Activated T-helper 2 cell treated with anti-CD3 and anti-CD28 coated beads, Interferon-gamma antibody, Interleukin-2, Interleukin-4, amounts not matched to agents 10 μg/mL and 5 μg/mL and 100 μg/mL, durations not matched to agents 14 hours and 24 hours and 36 hours (primary cell): ENCODE data around the gene DOCK4. TPM values are rescaled to one million over a fixed set of nuclear protein-coding genes. Genes with fewer than 3 reads are reported as not detected.

ENCODE experiments used
- DNase-seq: peaks from one replicate; pipeline ENCODE4 v3.0.0; 2021; ENCODE audit warnings: low spot score
- H3K27ac Mint-ChIP-seq: one replicate; pipeline ENCODE4 v1.8.0; 2021; ENCODE audit warnings: mixed read lengths
- H3K27me3 Mint-ChIP-seq: one replicate; pipeline ENCODE4 v1.8.0; 2021; ENCODE audit warnings: low read depth, mixed read lengths
- H3K36me3 Mint-ChIP-seq: one replicate; pipeline ENCODE4 v1.8.0; 2021; ENCODE audit warnings: low read depth, mixed read lengths
- H3K4me1 Mint-ChIP-seq: one replicate; pipeline ENCODE4 v1.8.0; 2021; ENCODE audit warnings: low read depth, mixed read lengths
- H3K4me3 Mint-ChIP-seq: one replicate; pipeline ENCODE4 v1.8.0; 2021; ENCODE audit warnings: low read depth, mild to moderate bottlenecking, moderate library complexity, mixed read lengths
- H3K9me3 Mint-ChIP-seq: one replicate; pipeline ENCODE4 v1.8.0; 2021; ENCODE audit warnings: mixed read lengths
- intact Hi-C: fragments of 100-400 bp; cut with micrococcal nuclease; formaldehyde crosslinking; loops from one replicate; pipeline ENCODE4 v1.15.1; 2023
- total RNA-seq: library from RNA; stranded (reverse); gene quantifications from 2 replicates; pipeline ENCODE4 v1.2.3, GENCODE V29; 2022

Gene DOCK4
- total RNA-seq, 1 donor from 2014 or later: 0.41 TPM

- no peaks in the 10 kb centered on the region for H3K27me3 Mint-ChIP-seq
- H3K4me3 Mint-ChIP-seq: no peak overlapping the region
- H3K27ac Mint-ChIP-seq: no peak overlapping the region
- no peak for DNase-seq
- no peaks in the 10 kb centered on the region for H3K4me1 Mint-ChIP-seq
- intact Hi-C loops: no loop called here
- H3K9me3 Mint-ChIP-seq: no peaks in the 10 kb centered on the region
- no peaks in the 10 kb centered on the region for H3K36me3 Mint-ChIP-seq
Measured at GRCh38 chr7:112042631-112043030, 163.6 kb downstream of the DOCK4 start.

GRCh38 chr7:112038353-112038752 lies 167.8 kb downstream of the DOCK4 start:
- Mint-ChIP-seq H3K4me3 (no peak overlapping the region), H3K36me3 (no peaks in the 10 kb centered on the region), H3K27ac (no peak overlapping the region), H3K9me3 (no peaks in the 10 kb centered on the region), H3K4me1 (no peaks in the 10 kb centered on the region), H3K27me3 (no peaks in the 10 kb centered on the region)
- intact Hi-C loops: no loop called here
- no peak for DNase-seq

- Mint-ChIP-seq H3K4me3 (no peak overlapping the region), H3K4me1 (no peaks in the 10 kb centered on the region), H3K27me3 (no peaks in the 10 kb centered on the region), H3K9me3 (no peaks in the 10 kb centered on the region), H3K36me3 (no peaks in the 10 kb centered on the region), H3K27ac (no peak overlapping the region)
- no peak for DNase-seq
- intact Hi-C loops: no loop called here
Measured at GRCh38 chr7:112036071-112036470, 170.1 kb downstream of the DOCK4 start.

- Mint-ChIP-seq H3K27me3 (no peaks in the 10 kb centered on the region), H3K27ac (no peak overlapping the region), H3K4me1 (no peaks in the 10 kb centered on the region)
Measured at GRCh38 chr7:112031689-112032088, 174.5 kb downstream of the DOCK4 start.

GRCh38 chr7:112025556-112025955 lies 180.6 kb downstream of the DOCK4 start:
- Mint-ChIP-seq H3K36me3 (no peaks in the 10 kb centered on the region), H3K27ac (no peak overlapping the region), H3K4me1 (no peaks in the 10 kb centered on the region), H3K9me3 (no peaks in the 10 kb centered on the region), H3K27me3 (no peaks in the 10 kb centered on the region), H3K4me3 (no peak overlapping the region)
- DNase-seq: no peak
- intact Hi-C loops: no loop called here

More at GRCh38 chr7:112031689-112032088, 174.5 kb downstream of the DOCK4 start:
- no peak overlapping the region for H3K4me3 Mint-ChIP-seq
- H3K9me3 Mint-ChIP-seq: no peaks in the 10 kb centered on the region
- no peak for DNase-seq
- intact Hi-C loops: no loop called here
- no peaks in the 10 kb centered on the region for H3K36me3 Mint-ChIP-seq

- no peak for DNase-seq
- H3K27ac Mint-ChIP-seq: no peak overlapping the region
- intact Hi-C loops: no loop called here
- H3K4me1 Mint-ChIP-seq: no peaks in the 10 kb centered on the region
- no peak overlapping the region for H3K4me3 Mint-ChIP-seq
- no peaks in the 10 kb centered on the region for H3K36me3 Mint-ChIP-seq
- no peaks in the 10 kb centered on the region for H3K9me3 Mint-ChIP-seq
- no peaks in the 10 kb centered on the region for H3K27me3 Mint-ChIP-seq
Measured at GRCh38 chr7:112023786-112024185, 182.4 kb downstream of the DOCK4 start.

- DNase-seq: no peak
- no peaks in the 10 kb centered on the region for H3K4me1 Mint-ChIP-seq
- no peak overlapping the region for H3K4me3 Mint-ChIP-seq
- no peak overlapping the region for H3K27ac Mint-ChIP-seq
- no peaks in the 10 kb centered on the region for H3K9me3 Mint-ChIP-seq
- intact Hi-C loops: no loop called here
- H3K27me3 Mint-ChIP-seq: no peaks in the 10 kb centered on the region
- no peaks in the 10 kb centered on the region for H3K36me3 Mint-ChIP-seq
Measured at GRCh38 chr7:112023282-112023681, 182.9 kb downstream of the DOCK4 start.

GRCh38 chr7:112022128-112022527 lies 184.1 kb downstream of the DOCK4 start:
- Mint-ChIP-seq H3K4me1 (no peaks in the 10 kb centered on the region), H3K4me3 (no peak overlapping the region), H3K36me3 (no peaks in the 10 kb centered on the region), H3K27ac (no peak overlapping the region), H3K9me3 (no peaks in the 10 kb centered on the region), H3K27me3 (no peaks in the 10 kb centered on the region)
- DNase-seq: no peak
- intact Hi-C loops: no loop called here

- DNase-seq: no peak
- Mint-ChIP-seq H3K4me3 (no peak overlapping the region), H3K27me3 (no peaks in the 10 kb centered on the region), H3K9me3 (no peaks in the 10 kb centered on the region), H3K36me3 (no peaks in the 10 kb centered on the region), H3K4me1 (no peaks in the 10 kb centered on the region), H3K27ac (no peak overlapping the region)
- intact Hi-C loops: no loop called here
Measured at GRCh38 chr7:112021379-112022044, 184.7 kb downstream of the DOCK4 start.

- no peaks in the 10 kb centered on the region for H3K9me3 Mint-ChIP-seq
- no peaks in the 10 kb centered on the region for H3K36me3 Mint-ChIP-seq
- DNase-seq: no peak
- no peaks in the 10 kb centered on the region for H3K27me3 Mint-ChIP-seq
- no peak overlapping the region for H3K27ac Mint-ChIP-seq
- H3K4me1 Mint-ChIP-seq: no peaks in the 10 kb centered on the region
- intact Hi-C loops: no loop called here
- no peak overlapping the region for H3K4me3 Mint-ChIP-seq
Measured at GRCh38 chr7:112020800-112021199, 185.4 kb downstream of the DOCK4 start.

- intact Hi-C loops: no loop called here
- DNase-seq: no peak
- no peak overlapping the region for H3K4me3 Mint-ChIP-seq
- no peaks in the 10 kb centered on the region for H3K36me3 Mint-ChIP-seq
- no peak overlapping the region for H3K27ac Mint-ChIP-seq
- H3K4me1 Mint-ChIP-seq: no peaks in the 10 kb centered on the region
- H3K9me3 Mint-ChIP-seq: no peaks in the 10 kb centered on the region
- H3K27me3 Mint-ChIP-seq: no peaks in the 10 kb centered on the region
Measured at GRCh38 chr7:112019932-112020331, 186.3 kb downstream of the DOCK4 start.

- Mint-ChIP-seq H3K4me3 (no peak overlapping the region), H3K36me3 (no peaks in the 10 kb centered on the region), H3K4me1 (no peaks in the 10 kb centered on the region), H3K27ac (no peak overlapping the region), H3K9me3 (no peaks in the 10 kb centered on the region), H3K27me3 (no peaks in the 10 kb centered on the region)
- intact Hi-C loops: no loop called here
- DNase-seq: no peak
Measured at GRCh38 chr7:112018305-112019030, 187.7 kb downstream of the DOCK4 start.

GRCh38 chr7:112015146-112015545 lies 191.1 kb downstream of the DOCK4 start:
- no peaks in the 10 kb centered on the region for H3K9me3 Mint-ChIP-seq
- no peaks in the 10 kb centered on the region for H3K4me1 Mint-ChIP-seq
- intact Hi-C loops: no loop called here
- no peaks in the 10 kb centered on the region for H3K27me3 Mint-ChIP-seq
- H3K36me3 Mint-ChIP-seq: no peaks in the 10 kb centered on the region
- H3K4me3 Mint-ChIP-seq: no peak overlapping the region
- H3K27ac Mint-ChIP-seq: no peak overlapping the region
- no peak for DNase-seq
